SU-DHL-6 (cell line): ENCODE measurements around the gene RWDD4.

Experiments used
- CTCF ChIP-seq: fragments of 200-600 bp; sonication (generic); IDR thresholded peaks from one replicate; pipeline ENCODE4 v1.5.1; 2017; ENCODE audit warnings: antibody characterized with exemption, mild to moderate bottlenecking, low read length, moderate library complexity; ENCODE audit not compliant: insufficient read depth, poor library complexity, severe bottlenecking
- EZH2phosphoT487 ChIP-seq: fragments of 200-600 bp; sonication (generic), shearing (Covaris generic); conservative IDR thresholded peaks from 2 replicates; pipeline ENCODE4 v1.6.1; 2018; ENCODE audit warnings: mild to moderate bottlenecking, antibody characterized with exemption, low read length, moderate library complexity, mixed read lengths

GRCh38 chr4:183632689-183633088 is 26.3 kb downstream of the RWDD4 start:
- TF ChIP-seq CTCF (no peak), EZH2phosphoT487 (no peak)
